GM18526 (cell line): ENCODE measurements around the gene PDGFRB.

Source experiments
- POLR2A ChIP-seq: IDR thresholded peaks from 3 replicates; pipeline ENCODE4 v1.6.1; 2011; ENCODE audit not compliant: insufficient read length; ENCODE audit errors: extremely low read depth

Gene PDGFRB

GRCh38 chr5:150112201-150113046 lies 43.2 kb downstream of the PDGFRB start:
- TF ChIP-seq POLR2A = no peak

- no peak for TF ChIP-seq POLR2A
These were observed 44.5 kb downstream of the PDGFRB start for GRCh38 chr5:150111122-150111521.

- no peak for TF ChIP-seq POLR2A
These were observed 45.7 kb downstream of the PDGFRB start for GRCh38 chr5:150109921-150110320.

- TF ChIP-seq POLR2A = no peak
These were observed 46.7 kb downstream of the PDGFRB start for GRCh38 chr5:150108711-150109514.

GRCh38 chr5:150107909-150108447 lies 47.7 kb downstream of the PDGFRB start:
- TF ChIP-seq POLR2A = no peak

GRCh38 chr5:150106674-150107426 lies 48.8 kb downstream of the PDGFRB start:
- no peak for TF ChIP-seq POLR2A

GRCh38 chr5:150105928-150106615 lies 49.6 kb downstream of the PDGFRB start:
- TF ChIP-seq POLR2A = no peak

GRCh38 chr5:150104550-150104870 lies 51.1 kb downstream of the PDGFRB start:
- TF ChIP-seq POLR2A = no peak

- TF ChIP-seq POLR2A = no peak
These were observed 51.7 kb downstream of the PDGFRB start for GRCh38 chr5:150103678-150104549.

- no peak for TF ChIP-seq POLR2A
These were observed 54.6 kb downstream of the PDGFRB start for GRCh38 chr5:150101023-150101422.

GRCh38 chr5:150097152-150097551 lies 58.5 kb downstream of the PDGFRB start:
- no peak for TF ChIP-seq POLR2A

- no peak for TF ChIP-seq POLR2A
These were observed 63.4 kb downstream of the PDGFRB start for GRCh38 chr5:150092159-150092787.

GRCh38 chr5:150085950-150086715 lies 69.5 kb downstream of the PDGFRB start, which contains the start of gene CSF1R:
Gene CSF1R, minus strand, starts transcription at chr5:150086554. Its CDS starts 127 bp downstream, at chr5:150086427.
- TF ChIP-seq POLR2A = no peak
